ENCODE data around the gene MGMT.

GRCh38 chr10:129755158-129755591 lies 288.1 kb downstream of the MGMT start:
- no peak for TF ChIP-seq POLR2A (IDR thresholded peaks at IDR 0.05; ENCODE audit: low read length)
- TF ChIP-seq GATA1 (IDR thresholded peaks at IDR 0.05; ENCODE audit: low read depth, low read length) = no peak

Data from erythroblast (primary cell).